ENCODE measurements around the gene NUDCD3.

- TF ChIP-seq CTCF (IDR thresholded peaks at IDR 0.05) (no peak), POLR2A (IDR thresholded peaks at IDR 0.05) (no peak)
These were observed 29.1 kb downstream of the NUDCD3 start for GRCh38 chr7:44461387-44461786.
